Epidermal melanocyte (primary cell): ENCODE results near the gene TEX29.

Experiments used
- DNase-seq: peaks from one replicate; pipeline ENCODE4 v3.0.0; 2011; ENCODE audit warnings: low spot score; ENCODE audit not compliant: insufficient read length

TEX29 gene

DNA sequence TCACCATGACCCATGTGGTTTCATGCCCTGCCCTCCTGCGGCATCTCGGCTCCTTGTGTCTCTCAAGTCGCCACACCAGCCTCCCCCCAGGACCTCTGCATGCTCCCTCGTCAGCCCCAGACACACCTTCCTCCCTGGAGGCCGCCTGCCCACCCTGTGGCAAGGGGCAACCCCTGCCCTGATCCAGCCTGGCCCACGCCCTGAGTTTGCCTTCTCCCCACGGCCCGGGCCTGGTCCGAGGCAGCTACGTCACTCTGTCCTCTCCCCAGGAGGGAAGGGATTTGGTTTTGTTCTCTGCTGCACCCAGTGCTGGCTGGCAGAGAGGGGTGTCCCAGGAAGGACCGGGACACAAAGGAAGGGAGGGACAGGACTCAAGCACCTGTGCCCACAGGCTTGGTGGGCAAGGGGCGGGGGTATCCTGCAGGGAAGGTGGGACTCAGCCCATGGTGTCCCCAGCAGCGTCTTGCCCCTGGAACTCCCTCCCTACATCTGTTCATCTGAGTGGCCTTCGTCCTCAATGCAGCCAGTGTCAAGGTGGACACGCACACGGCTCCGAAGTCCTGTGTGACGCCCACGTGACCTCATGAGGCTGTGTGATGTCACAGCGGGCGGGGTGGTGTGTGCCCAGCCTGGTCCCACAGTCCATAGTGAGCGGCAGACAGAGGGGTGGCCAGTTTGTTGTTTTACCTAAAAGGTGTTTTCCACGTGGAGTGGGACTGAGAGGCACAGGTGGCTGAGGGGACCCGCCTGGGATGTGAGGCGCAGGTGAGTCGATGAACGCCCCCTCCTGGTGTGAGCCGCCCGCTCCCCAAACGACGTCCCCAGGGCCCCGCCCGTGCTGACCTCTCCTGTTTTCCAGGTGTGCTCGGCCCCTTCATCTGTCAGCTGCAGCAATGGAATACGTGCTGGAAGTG is at the start of gene TEX29:
TEX29 (plus strand) TSS at position 645 of the 914 bp plus-strand sequence; CDS start at position 894, 249 bp downstream.
- DNase-seq, result no peak

- DNase-seq, result no peak
These were observed 49.4 kb upstream of the TEX29 start for GRCh38 chr13:111270765-111271698.

GRCh38 chr13:111272117-111272516 is 48.3 kb upstream of the TEX29 start:
- DNase-seq, result no peak

- no peak for DNase-seq
These were observed 45.1 kb upstream of the TEX29 start for GRCh38 chr13:111275382-111275781.

DNA sequence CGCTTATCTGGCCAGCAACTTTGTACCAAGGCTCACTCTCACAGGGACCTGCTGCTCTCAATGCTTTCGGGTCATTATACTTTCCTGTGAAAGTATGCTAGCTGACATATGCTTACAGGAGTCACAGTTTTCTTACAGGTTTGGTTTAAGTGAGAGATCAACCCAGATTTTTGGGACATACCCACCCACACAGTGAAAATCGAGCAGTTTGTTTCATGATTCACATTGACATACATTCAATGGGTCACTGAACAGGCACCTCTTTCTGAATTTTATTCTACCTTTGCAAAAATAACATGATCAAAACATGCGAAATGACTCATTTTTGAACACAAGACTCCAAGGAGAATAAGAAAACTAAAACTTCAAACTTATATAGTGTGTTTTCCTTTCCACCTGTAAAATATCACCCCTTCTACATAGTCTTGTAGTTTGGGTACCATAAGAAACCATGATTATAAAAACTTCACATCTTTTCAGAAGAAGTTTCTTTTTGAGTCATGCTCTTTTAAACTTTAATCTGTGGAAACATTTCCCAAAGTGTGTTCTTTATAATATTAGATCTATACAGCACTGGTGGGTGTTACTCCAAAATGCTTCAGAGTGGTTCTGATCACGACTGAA is 44.3 kb upstream of the TEX29 start:
- DNase-seq, result no peak

DNA sequence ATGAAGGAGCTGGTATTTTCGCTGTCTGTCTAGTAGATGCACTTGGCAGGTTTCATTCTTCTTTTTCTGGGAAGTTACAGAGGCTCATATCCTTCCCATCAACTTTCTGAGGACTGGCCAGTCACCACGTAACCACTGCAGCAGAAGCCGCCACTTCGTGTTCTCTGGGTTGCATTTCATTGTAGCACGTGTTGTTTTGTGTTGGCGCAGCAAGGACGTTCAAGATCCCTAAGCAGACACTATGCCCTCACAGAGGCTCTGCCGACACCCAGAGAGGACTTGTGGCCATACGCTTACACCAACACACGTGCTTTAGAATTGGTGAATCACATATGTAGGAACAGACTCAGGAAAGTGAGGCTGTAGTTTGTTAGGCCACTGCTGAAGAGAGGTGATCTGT is 42.2 kb upstream of the TEX29 start:
- DNase-seq, result no peak

- no peak for DNase-seq
These were observed 41.4 kb upstream of the TEX29 start for GRCh38 chr13:111278743-111279652.

DNA sequence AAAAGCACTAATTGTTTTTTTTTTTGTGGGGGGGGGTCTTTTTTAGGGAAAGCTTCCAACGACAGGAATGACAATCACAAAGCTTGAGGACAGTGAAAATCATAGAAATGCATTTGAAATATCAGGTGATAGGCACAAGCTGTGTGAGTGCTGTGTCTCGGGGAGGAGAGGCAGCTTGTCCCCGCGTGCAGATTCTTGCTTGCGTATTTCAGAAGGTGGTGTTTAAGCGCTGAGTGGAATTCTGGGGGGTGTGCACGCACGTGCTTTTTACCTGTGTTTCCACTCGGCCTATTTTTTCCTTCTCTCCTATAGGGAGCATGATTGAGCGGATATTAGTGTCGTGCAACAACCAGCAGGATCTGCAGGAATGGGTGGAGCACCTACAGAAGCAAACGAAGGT is 40.2 kb upstream of the TEX29 start:
- DNase-seq, result no peak

GRCh38 chr13:111280681-111281585 is 39.5 kb upstream of the TEX29 start:
- DNase-seq, result no peak

DNA sequence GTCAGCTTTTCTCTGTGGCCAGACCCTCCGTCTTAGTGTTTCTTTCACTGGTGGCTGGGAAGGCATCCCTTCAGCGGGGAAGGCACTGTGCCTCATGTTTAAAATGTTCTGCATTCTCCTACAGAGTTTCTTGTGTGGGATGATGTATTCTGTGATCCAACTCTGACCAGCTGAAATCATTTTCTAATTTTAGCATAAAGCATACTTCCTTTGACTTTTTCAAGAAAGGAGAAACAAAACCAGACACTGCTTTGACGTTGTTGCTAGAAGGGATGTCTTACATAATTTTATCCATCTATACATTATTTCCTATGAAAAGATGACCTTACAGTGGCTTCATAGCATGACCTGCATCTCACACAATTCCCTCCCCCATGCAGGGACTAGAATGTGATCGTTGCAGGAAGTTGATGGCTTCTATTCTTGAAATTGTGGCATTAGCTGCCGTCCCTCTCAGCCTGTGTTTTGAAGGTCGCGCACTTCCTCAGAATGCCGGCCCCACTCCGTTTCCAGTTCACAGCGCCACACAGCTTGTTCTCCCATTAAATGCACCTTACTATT is 38.6 kb upstream of the TEX29 start:
- DNase-seq, result no peak

- no peak for DNase-seq
These were observed 38.0 kb upstream of the TEX29 start for GRCh38 chr13:111282425-111282824.

- DNase-seq, result no peak
These were observed 37.4 kb upstream of the TEX29 start for GRCh38 chr13:111282997-111283396.

DNA sequence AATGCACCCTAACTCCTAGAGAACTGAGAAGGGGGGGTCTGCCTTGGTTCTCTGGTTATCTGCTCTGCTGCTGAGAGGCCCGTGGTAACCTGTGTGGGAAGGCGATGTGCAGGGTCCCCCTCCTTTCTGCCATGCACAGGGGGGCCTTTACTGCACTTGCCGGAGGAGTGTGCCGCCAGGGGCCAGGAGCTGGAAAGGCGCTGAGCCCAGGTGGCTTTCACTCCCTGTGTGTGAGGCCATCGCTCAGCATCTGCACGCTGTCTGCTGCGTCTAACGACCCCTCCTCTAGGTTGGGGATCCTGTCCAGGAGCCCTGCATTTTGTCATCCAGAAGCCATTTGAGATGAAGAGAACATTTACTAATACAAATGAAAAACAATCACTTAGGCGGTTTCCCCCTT is 37.0 kb upstream of the TEX29 start:
- DNase-seq, result no peak

DNA sequence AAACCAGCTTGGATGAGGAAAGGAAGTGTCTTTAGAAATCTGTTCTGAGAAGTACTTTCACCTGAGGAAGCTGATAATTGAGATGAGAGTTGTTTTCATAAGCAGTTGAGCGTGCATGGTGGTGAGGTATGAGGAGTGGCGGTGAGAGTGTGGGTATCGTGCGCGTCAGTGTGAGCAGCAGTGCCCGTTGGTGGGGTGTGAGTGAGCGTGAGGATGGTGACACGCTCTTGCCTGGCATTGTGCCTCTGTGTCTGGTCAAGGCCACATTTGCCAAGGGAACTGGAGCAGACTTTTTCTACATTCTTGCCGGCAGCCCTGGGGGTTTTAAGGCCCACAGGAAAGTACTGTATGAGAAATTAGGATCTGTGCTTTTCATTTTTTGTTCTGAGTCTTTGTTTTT is 36.5 kb upstream of the TEX29 start:
- no peak for DNase-seq

DNA sequence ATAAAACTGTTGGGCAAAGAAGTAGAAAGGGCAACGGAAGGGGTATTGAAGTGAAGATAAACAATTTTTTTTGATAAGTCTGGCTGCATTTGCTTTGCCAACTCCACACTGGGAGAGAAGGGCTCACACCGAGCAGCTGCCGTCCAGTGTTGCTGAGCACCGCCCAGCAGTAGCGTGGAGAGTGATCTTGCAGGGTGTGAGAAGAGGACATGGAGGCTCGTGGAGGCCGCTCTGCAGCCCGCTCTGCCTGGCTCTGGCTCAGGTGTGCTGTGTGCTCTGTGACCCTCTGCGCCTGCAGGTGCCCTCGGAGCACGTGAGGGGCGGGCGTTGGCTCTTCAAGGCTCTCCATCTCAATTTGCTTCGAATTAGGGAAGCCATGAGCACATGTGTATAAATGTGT is 35.9 kb upstream of the TEX29 start:
- no peak for DNase-seq

DNA sequence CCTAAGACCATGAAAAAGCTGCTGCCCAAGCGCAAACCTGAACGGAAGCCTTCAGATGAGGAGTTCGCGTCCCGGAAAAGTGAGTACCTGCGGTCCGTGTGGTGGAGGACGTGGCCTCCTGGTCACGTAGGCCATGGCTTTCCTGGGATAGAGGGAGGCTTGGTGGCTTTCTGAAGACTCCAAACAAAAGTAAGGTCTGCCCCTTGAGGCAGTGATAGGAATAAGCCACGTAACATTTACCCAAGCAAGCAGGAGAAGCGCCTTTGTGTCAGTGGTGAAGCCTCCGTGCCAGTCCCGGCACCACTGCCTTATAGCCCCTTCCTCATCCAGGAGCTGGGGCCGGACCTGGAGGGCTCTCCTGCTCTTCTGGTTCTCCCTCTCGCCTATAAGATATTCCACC is 34.3 kb upstream of the TEX29 start:
- DNase-seq, result no peak

DNA sequence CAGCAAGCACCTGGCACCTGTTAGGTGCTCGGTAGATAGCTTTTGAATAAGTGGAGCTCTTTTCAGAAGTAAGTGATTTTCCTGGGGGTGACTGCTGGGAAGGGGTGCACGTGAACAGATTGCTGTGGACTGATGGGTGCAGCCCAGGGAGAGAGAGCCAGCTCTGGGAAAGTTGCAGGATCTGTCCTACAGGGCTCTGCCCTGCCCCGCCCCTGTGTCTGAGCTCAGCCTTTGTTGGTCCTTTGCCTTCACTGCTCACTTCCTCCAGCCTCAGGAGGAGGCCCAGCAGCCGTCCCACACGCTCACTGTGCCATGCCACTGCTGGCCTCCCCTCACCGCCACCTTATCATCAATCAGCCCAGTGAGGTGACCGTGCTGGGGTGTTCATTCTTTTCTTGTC is 33.7 kb upstream of the TEX29 start:
- no peak for DNase-seq

DNA sequence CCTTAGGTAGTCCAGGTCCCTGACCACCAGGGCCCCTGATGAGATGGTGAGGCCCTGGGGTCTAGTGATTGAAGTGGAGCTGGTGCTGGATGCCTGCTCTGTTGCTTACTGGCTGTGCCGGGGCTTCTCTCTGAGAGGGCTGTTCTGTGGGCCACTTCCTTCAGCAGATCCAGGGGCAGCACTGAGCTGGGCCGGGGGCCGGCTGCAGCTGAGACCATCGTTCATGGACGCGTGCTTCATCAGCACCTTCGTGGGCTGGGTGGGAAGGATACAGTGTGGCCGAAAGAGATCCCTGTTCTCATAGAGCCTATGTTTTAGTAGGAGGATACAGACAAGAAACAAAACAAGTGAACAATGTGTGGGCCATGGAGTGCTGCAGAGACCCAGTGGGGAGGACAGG is 33.2 kb upstream of the TEX29 start:
- no peak for DNase-seq

GRCh38 chr13:111288276-111288675 is 32.2 kb upstream of the TEX29 start:
- no peak for DNase-seq
